HepG2 (cell line): ENCODE data around the gene RILPL1. TPM values are rescaled to one million over a fixed set of nuclear protein-coding genes. Genes with fewer than 3 reads are reported as not detected.
A peak's percentile ranks its signal among the peaks of the same experiment; 100 is the strongest.

ENCODE experiments used
- GABPB1 ChIP-seq: IDR thresholded peaks from 2 replicates; pipeline ENCODE4 v1.6.1; 2016; ENCODE audit warnings: mild to moderate bottlenecking, missing genetic modification reagents, moderate library complexity, missing compliant biosample characterization
- MYC ChIP-seq: sonication (generic); formaldehyde crosslinking; IDR thresholded peaks from 2 replicates; pipeline ENCODE4 v1.9.0; 2021; ENCODE audit warnings: missing genetic modification reagents, borderline replicate concordance
- ZFP36 ChIP-seq: fragments of 150-350 bp; IDR thresholded peaks from 2 replicates; pipeline ENCODE4 v1.6.1; 2018; ENCODE audit warnings: borderline replicate concordance, low read length, low read depth; ENCODE audit not compliant: partially characterized antibody
- ZNF407 ChIP-seq: sonication (generic); formaldehyde crosslinking; IDR thresholded peaks from one replicate; pipeline ENCODE4 v1.5.1; 2020; ENCODE audit warnings: mild to moderate bottlenecking, missing genetic modification reagents; ENCODE audit errors: not compliant biosample characterization
- ZNF503 ChIP-seq: sonication (generic); formaldehyde crosslinking; IDR thresholded peaks from 2 replicates; pipeline ENCODE4 v1.4.0; 2020; ENCODE audit warnings: missing genetic modification reagents
- ZNF772 ChIP-seq: sonication (generic); formaldehyde crosslinking; IDR thresholded peaks from 2 replicates; pipeline ENCODE4 v1.5.0; 2020; ENCODE audit warnings: mild to moderate bottlenecking, missing genetic modification reagents
- polyA plus RNA-seq, 8 experiments: library from polyadenylated mRNA; depleted of rRNA in 3 of 8; stranded (reverse) in 7 of 8; unstranded in 1 of 8; fragments of >200 nt; fragmentation: Illumina TruSeq in 4 of 8; extraction: Trizol in 4 of 8; gene quantifications; 2 replicates each; pipeline versions ENCODE4 v1.2.1 to v1.2.3, GENCODE V29; 2011 to 2016; ENCODE audit warnings: low read depth in 4 of 8, missing spikeins in 1 of 8, mixed read lengths in 1 of 8; ENCODE audit not compliant: insufficient read depth in 1 of 8
- total RNA-seq, 5 experiments: library from RNA; depleted of rRNA; stranded (reverse); fragments of >200 nt; fragmentation: Illumina TruSeq; extraction: Trizol; gene quantifications; 2 replicates each; pipeline ENCODE4 v1.2.3, GENCODE V29; 2016; ENCODE audit warnings: low read depth in 1 of 5
- TF ChIP-seq, protein P1 (sequence below): sonication (generic); formaldehyde crosslinking; IDR thresholded peaks from 2 replicates; pipeline ENCODE4 v1.5.0; 2020; ENCODE audit warnings: mild to moderate bottlenecking, missing genetic modification reagents, borderline replicate concordance

The RILPL1 gene
- total and polyA plus RNA-seq, 2 of the 13 experiments (the other 11 are each of a cell fraction or from before 2014, with no cell fraction given) = 5.8 to 28.4 TPM

- no peak for TF ChIP-seq ZNF407 (CRISPR knock-in tag)
- no peak for TF ChIP-seq ZFP36
- TF ChIP-seq, protein P1, sequence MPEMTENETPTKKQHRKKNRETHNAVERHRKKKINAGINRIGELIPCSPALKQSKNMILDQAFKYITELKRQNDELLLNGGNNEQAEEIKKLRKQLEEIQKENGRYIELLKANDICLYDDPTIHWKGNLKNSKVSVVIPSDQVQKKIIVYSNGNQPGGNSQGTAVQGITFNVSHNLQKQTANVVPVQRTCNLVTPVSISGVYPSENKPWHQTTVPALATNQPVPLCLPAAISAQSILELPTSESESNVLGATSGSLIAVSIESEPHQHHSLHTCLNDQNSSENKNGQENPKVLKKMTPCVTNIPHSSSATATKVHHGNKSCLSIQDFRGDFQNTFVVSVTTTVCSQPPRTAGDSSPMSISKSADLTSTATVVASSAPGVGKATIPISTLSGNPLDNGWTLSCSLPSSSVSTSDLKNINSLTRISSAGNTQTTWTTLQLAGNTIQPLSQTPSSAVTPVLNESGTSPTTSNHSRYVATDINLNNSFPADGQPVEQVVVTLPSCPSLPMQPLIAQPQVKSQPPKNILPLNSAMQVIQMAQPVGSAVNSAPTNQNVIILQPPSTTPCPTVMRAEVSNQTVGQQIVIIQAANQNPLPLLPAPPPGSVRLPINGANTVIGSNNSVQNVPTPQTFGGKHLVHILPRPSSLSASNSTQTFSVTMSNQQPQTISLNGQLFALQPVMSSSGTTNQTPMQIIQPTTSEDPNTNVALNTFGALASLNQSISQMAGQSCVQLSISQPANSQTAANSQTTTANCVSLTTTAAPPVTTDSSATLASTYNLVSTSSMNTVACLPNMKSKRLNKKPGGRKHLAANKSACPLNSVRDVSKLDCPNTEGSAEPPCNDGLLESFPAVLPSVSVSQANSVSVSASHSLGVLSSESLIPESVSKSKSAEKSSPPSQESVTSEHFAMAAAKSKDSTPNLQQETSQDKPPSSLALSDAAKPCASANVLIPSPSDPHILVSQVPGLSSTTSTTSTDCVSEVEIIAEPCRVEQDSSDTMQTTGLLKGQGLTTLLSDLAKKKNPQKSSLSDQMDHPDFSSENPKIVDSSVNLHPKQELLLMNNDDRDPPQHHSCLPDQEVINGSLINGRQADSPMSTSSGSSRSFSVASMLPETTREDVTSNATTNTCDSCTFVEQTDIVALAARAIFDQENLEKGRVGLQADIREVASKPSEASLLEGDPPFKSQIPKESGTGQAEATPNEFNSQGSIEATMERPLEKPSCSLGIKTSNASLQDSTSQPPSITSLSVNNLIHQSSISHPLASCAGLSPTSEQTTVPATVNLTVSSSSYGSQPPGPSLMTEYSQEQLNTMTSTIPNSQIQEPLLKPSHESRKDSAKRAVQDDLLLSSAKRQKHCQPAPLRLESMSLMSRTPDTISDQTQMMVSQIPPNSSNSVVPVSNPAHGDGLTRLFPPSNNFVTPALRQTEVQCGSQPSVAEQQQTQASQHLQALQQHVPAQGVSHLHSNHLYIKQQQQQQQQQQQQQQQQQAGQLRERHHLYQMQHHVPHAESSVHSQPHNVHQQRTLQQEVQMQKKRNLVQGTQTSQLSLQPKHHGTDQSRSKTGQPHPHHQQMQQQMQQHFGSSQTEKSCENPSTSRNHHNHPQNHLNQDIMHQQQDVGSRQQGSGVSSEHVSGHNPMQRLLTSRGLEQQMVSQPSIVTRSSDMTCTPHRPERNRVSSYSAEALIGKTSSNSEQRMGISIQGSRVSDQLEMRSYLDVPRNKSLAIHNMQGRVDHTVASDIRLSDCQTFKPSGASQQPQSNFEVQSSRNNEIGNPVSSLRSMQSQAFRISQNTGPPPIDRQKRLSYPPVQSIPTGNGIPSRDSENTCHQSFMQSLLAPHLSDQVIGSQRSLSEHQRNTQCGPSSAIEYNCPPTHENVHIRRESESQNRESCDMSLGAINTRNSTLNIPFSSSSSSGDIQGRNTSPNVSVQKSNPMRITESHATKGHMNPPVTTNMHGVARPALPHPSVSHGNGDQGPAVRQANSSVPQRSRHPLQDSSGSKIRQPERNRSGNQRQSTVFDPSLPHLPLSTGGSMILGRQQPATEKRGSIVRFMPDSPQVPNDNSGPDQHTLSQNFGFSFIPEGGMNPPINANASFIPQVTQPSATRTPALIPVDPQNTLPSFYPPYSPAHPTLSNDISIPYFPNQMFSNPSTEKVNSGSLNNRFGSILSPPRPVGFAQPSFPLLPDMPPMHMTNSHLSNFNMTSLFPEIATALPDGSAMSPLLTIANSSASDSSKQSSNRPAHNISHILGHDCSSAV (CRISPR knock-in tag) = no peak
- peak; percentile 69; the same call in 1 of the 2 replicates for TF ChIP-seq ZNF503
- peak; percentile 62; the same call in 1 of the 2 replicates for TF ChIP-seq ZNF772
- TF ChIP-seq MYC (CRISPR knock-in tag) = peak; percentile 78; the same call in 1 of the 2 replicates
- TF ChIP-seq GABPB1 (CRISPR knock-in tag) = peak; percentile 71
Measured at GRCh38 chr12:123472438-123472849, 61.1 kb downstream of the RILPL1 start (continued).
